ENCODE results near the gene ARL2BP. TPM values are rescaled to one million over a fixed set of nuclear protein-coding genes. Genes with fewer than 3 reads are reported as not detected.
"Not testable (repeated sequence)": the region's sequence is repeated elsewhere in the genome, so short reads cannot be mapped to it uniquely, and the experiment has no call there.

The ARL2BP gene
- 134 and 155 TPM in 2 replicates for total RNA-seq (2014; rRNA removed; shearing (Covaris generic); ENCODE audit: low replicate concordance)

DNA sequence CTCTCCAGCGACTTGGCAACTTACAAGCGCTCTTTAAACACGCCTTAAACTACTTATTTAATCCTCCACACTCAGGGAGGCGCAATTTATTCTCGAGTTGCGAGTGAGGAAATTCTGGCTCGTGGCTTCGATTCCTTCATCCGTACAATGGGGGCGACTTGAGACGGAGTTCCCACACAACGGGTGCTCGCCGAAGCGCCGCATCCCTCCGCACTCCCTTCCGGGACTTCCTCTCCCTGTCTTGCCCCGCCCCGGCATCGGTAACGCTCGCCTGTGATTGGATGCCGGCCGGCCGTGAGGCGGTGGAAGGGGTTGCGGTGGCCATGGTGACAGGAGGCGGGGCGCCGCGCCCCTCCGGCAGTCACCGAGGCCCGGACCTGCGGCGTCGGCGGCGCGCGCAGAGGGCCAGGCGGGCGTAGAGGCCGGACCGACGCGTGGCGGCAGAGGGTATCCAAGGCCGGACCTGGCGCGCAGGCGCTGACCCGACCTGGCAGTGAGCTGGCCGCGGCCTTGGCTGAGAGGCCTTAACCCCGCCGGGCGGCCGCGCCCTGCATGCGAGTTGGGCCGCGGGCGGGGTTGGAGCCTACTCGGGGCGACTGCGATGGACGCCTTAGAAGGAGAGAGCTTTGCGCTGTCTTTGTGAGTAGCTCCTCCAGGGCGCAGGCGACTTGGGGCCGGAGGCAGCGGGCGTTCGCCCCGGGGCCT, at the start of gene ARL2BP:
TSS of gene ARL2BP (plus strand) at position 493 of the 705 bp plus-strand sequence. CDS start at position 602, 109 bp downstream.
- peak; percentile 99 for DNase-seq (ENCODE audit: low read depth)
- in situ Hi-C loops (cut with HindIII; ENCODE audit: low pct_unique_long_range_greater_than_20kb, low sequenced_read_pairs) = no loop called here

DNA sequence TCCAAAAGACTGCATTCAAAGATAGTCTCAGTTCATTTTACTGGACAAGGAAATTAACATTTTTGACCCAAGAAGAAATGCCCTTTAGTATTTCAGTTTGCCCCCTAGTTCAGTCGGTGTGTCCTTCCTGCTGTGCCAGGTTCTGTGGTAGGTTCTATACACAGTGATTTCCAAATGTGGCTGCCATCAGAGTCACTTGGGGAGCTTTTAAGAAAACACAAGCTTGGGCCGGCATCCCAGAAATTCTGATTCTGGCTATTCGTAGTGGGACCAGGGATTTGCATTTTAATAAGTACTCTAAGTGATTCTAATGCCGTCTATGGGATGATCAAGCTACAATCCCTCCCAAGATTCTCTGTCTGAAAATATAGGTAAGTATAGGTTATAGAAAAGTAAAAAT, 48.8 kb upstream of the ARL2BP start:
- DNase-seq (ENCODE audit: low read depth) = no peak
- in situ Hi-C loops (cut with HindIII; ENCODE audit: low pct_unique_long_range_greater_than_20kb, low sequenced_read_pairs) = no loop called here

GRCh38 chr16:57196753-57197152, 48.3 kb upstream of the ARL2BP start:
- in situ Hi-C loops (cut with HindIII; ENCODE audit: low pct_unique_long_range_greater_than_20kb, low sequenced_read_pairs) = no loop called here
- no peak for DNase-seq (ENCODE audit: low read depth)

DNA sequence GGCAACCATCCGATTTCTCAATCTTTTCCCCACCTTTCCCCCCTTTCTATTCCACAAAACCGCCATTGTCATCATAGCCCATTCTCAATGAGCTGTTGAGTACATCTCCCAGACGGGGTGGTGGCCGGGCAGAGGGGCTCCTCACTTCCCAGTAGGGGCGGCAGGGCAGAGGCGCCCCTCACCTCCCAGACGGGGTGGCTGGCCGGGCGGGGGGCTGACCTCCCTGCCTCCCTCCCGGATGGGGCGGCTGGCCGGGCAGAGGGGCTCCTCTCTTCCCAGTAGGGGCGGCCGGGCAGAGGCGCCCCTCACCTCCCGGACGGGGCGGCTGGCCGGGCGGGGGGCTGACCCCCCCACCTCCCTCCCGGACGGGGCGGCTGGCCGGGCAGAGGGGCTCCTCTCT, 44.7 kb upstream of the ARL2BP start:
- DNase-seq (ENCODE audit: low read depth); in situ Hi-C loops (cut with HindIII; ENCODE audit: low pct_unique_long_range_greater_than_20kb, low sequenced_read_pairs): not testable (repeated sequence)

GRCh38 chr16:57200926-57201325, 44.1 kb upstream of the ARL2BP start:
- in situ Hi-C loops (cut with HindIII; ENCODE audit: low pct_unique_long_range_greater_than_20kb, low sequenced_read_pairs) = not testable (repeated sequence)

DNA sequence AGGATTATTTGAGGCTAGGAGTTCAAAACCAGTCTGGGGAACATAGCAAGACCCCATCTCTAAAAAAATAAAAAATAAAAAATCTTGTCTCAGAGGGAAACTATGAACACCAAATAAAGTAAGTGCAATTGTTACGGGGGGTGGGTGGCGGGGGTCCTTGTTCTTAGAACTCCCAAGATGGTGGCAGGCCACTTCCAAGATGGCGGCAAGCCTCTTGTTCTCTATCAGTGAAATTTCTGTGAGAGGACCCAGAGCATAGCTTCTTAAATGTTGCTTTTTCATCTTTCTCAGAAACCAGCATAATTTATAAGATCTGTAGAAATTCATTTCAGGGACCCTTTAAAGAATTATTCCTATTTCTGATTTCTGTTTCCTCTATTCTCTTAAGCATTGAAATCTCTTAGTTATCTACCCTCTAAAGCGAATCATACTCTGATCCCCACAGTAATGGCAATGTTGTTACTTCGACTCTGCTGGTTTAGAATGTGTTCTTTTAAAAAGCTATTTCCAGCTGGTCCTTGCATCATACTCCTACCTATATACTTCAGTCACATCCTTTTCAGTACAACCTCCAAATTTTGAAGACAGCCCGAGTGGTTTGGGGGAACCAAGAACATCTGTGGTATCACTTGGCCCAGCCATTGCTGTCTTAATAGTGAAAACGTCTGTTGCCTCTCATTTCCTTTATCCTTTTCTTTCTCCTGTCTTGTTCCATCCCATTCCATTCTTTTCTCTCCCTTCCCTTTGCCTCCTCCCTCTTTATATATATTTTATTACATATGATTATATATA, 42.8 kb upstream of the ARL2BP start:
- in situ Hi-C loops (cut with HindIII; ENCODE audit: low pct_unique_long_range_greater_than_20kb, low sequenced_read_pairs) = no loop called here

More at GRCh38 chr16:57200926-57201325, 44.1 kb upstream of the ARL2BP start:
- DNase-seq (ENCODE audit: low read depth) = not testable (repeated sequence)

GRCh38 chr16:57203451-57203850, 41.6 kb upstream of the ARL2BP start:
- in situ Hi-C loops (cut with HindIII; ENCODE audit: low pct_unique_long_range_greater_than_20kb, low sequenced_read_pairs) = no loop called here
- DNase-seq (ENCODE audit: low read depth) = no peak

More for the DNA sequence above, 42.8 kb upstream of the ARL2BP start:
- no peak for DNase-seq (ENCODE audit: low read depth)

DNA sequence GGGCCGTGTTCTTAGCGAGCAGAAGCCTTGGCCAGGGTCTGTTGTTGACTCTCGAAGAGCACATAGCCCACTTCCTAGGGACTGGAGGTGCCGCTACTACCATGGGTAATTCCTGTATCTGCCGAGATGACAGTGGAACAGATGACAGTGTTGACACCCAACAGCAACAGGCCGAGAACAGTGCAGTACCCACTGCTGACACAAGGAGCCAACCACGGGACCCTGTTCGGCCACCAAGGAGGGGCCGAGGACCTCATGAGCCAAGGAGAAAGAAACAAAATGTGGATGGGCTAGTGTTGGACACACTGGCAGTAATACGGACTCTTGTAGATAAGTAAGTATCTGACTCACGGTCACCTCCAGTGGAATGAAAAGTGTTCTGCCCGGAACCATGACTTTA, 40.4 kb upstream of the ARL2BP start:
- in situ Hi-C loops (cut with HindIII; ENCODE audit: low pct_unique_long_range_greater_than_20kb, low sequenced_read_pairs) = no loop called here

GRCh38 chr16:57208926-57209325, 36.1 kb upstream of the ARL2BP start:
- in situ Hi-C loops (cut with HindIII; ENCODE audit: low pct_unique_long_range_greater_than_20kb, low sequenced_read_pairs) = no loop called here
- no peak for DNase-seq (ENCODE audit: low read depth)

More for the DNA sequence above, 40.4 kb upstream of the ARL2BP start:
- DNase-seq (ENCODE audit: low read depth) = no peak

DNA sequence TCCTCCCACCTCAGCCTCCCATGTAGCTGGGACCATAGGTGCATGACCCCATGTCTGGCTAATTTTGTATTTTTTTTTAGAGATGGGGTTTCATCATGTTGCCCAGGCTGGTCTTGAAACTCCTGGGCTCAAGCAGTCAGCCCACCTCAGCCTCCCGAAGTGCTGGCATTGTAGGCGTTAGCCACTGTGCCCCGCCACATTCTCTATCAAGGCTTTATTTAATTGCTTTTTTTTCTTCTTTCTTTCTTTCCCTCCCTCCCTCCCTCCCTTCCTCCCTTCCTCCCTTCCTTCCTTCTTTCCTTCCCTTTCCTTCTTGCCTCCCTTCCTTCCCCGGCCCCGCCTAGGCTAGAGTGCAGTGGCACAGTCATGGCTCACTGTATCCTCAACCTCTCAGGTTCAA, 35.3 kb upstream of the ARL2BP start:
- in situ Hi-C loops (cut with HindIII; ENCODE audit: low pct_unique_long_range_greater_than_20kb, low sequenced_read_pairs) = no loop called here
- no peak for DNase-seq (ENCODE audit: low read depth)

DNA sequence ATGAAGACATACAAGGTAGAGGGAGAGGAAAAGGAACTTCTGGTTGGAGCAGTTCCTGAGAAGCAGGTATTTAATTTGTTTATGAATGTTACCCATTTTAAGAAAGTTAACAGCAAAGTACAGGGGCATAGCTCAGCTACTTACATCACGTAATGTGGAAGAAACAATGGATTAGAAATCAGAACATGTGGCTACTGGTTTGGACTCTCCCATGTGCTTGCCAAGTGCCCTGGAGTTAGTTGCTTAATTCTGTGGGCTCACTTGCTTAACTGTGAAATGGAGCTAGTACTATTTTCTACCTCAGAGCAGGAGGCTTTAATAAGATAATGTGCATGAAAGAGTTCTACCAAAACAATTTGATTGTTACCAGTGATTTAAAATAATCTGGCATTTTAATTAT, 31.6 kb upstream of the ARL2BP start:
- DNase-seq (ENCODE audit: low read depth) = no peak
- in situ Hi-C loops (cut with HindIII; ENCODE audit: low pct_unique_long_range_greater_than_20kb, low sequenced_read_pairs) = no loop called here

DNA sequence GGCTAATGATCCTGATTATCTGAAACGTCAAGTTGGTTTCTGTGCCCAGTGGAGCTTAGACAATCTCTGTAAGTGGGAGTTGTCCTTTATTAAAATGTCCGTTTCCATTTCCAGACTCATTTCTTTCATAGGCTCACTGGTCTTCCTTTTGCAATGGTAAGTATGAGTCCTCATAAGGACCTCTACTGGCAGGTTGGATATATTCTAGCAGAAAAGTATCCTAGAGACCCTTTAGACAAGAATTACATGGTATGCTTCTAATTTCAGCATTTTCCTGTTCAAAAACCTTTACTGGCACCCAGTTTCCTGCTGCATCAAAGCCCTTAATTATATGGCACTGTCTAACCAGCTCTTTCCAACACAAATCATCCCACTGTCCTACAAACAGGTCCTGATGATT, 28.1 kb upstream of the ARL2BP start:
- in situ Hi-C loops (cut with HindIII; ENCODE audit: low pct_unique_long_range_greater_than_20kb, low sequenced_read_pairs) = no loop called here

GRCh38 chr16:57223057-57223456, 22.0 kb upstream of the ARL2BP start:
- DNase-seq (ENCODE audit: low read depth) = no peak
- in situ Hi-C loops (cut with HindIII; ENCODE audit: low pct_unique_long_range_greater_than_20kb, low sequenced_read_pairs) = no loop called here

More for the DNA sequence above, 28.1 kb upstream of the ARL2BP start:
- no peak for DNase-seq (ENCODE audit: low read depth)

- DNase-seq (ENCODE audit: low read depth) = no peak
- in situ Hi-C loops (cut with HindIII; ENCODE audit: low pct_unique_long_range_greater_than_20kb, low sequenced_read_pairs) = no loop called here
Measured at GRCh38 chr16:57224651-57225335, 20.3 kb upstream of the ARL2BP start.

DNA sequence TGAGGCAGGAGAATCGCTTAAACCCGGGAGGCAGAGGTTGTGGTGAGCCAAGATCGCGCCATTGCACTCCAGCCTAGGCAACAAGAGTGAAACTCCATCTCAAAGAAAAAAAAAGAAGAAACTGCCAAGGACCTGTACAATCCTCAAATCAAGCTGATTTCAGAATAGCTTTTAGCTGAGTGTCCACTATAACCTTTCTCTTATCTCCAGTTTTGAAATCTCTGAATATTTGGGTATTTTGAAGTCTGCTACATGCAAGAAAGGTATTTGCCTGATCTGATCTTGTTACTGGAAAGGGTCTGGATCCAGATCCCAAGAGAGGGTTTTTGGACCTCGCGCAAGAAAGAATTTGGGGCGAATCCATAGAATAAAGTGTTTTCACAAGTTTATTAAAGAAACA, 19.1 kb upstream of the ARL2BP start:
- no peak for DNase-seq (ENCODE audit: low read depth)
- in situ Hi-C loops (cut with HindIII; ENCODE audit: low pct_unique_long_range_greater_than_20kb, low sequenced_read_pairs) = no loop called here

DNA sequence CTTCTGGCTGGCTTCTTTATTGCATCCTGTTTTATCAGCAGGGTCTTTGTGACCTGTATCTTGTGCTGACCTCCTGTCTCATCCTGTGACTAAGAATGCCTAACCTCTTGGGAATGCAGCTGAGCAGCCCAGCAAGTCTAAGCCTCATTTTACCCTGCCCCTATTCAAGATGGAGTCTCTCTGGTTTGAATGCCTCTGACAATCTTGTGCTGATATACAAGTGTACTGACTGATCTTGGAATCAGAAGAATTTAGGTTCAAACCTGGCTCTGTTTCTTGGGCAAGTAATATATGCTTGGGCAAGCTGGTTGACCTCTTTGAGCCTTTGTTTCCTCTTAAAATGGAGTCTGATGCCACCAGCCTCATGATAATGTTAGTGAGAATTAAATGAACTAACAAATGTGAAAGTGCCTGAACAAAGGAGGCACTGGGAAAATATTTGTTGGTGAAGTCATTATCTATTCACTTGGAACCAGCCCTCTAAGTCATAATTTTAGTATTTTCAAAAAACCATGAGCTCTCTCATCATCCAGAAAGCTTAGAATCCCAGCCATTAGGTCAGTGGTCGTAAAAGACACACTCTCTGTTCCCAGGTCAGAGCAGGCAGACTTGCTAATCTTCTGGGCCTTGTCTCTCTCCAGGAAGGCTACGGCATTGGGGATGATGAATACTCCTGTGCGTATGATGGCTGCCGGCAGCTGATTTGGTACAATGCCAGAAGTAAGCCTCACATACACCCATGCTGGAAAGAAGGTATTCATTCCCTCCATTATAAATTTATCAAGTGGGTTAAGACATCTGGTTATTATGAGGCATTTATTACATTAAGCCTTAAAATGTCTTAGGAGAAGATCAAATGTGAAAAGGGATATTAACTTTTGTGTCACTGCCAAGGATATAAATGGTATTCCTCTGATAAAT, 18.1 kb upstream of the ARL2BP start:
- in situ Hi-C loops (cut with HindIII; ENCODE audit: low pct_unique_long_range_greater_than_20kb, low sequenced_read_pairs) = no loop called here
- DNase-seq (ENCODE audit: low read depth) = no peak

- no peak for DNase-seq (ENCODE audit: low read depth)
- in situ Hi-C loops (cut with HindIII; ENCODE audit: low pct_unique_long_range_greater_than_20kb, low sequenced_read_pairs) = no loop called here
Measured at GRCh38 chr16:57229079-57229478, 16.0 kb upstream of the ARL2BP start.

DNA sequence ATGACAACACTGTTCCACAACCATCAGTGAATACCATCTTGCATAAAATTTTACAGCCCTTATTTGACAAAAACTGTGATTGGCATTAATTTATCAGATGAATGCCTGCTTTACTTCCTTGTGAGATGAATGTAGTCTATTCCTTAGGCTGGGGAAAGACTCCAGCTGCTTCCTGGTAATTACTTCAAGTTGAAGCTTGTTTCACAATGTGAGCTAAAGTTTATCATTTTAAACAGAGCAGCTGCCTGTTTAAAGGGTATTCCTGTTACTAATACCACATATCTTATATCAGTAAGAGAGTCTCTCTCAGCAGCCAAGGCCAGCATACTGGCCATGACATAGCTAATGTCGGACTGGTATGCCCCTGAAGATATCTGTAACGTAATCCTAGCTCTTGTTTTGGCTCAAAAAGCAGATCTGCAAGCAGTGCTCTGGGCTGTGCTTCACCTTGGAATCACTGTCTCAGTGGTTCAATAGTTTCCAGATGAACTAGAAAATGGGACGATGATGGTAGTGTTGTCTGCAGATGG, 13.2 kb upstream of the ARL2BP start:
- DNase-seq (ENCODE audit: low read depth) = no peak
- in situ Hi-C loops (cut with HindIII; ENCODE audit: low pct_unique_long_range_greater_than_20kb, low sequenced_read_pairs) = no loop called here
